IMR-90 (cell line): ENCODE results near the gene AADAC. TPM values are rescaled to one million over a fixed set of nuclear protein-coding genes. Genes with fewer than 3 reads are reported as not detected.

ENCODE experiments used
- ATAC-seq: fragments of 200-7000 bp; cut with Tn5 transposase; 2 replicates; pipeline ENCODE4 v1.9.1; 2020; ENCODE audit warnings: low read depth, mild to moderate bottlenecking, moderate library complexity
- BruUV-seq: library from RNA; stranded (reverse); fragments of 400-500 nt; replicated peaks from 2 replicates; lab custom pipeline; 2021; lab: Mats Ljungman, UMichigan
- CTCF ChIA-PET: fragments of 300-600 bp; formaldehyde crosslinking; extraction: SDS; loops from one replicate; lab custom pipeline; 2021; ENCODE audit warnings: antibody characterized with exemption; lab: Yijun Ruan, JAX
- POLR2A ChIA-PET: fragments of 300-600 bp; sonication (Branson Sonifier 250); formaldehyde crosslinking; loops from one replicate; lab custom pipeline; 2022; ENCODE audit warnings: antibody characterized with exemption; ENCODE audit not compliant: unreplicated experiment; lab: Charles Lee
- DNase-seq: peaks from one replicate; pipeline ENCODE4 v3.0.0; 2013
- H2AFZ ChIP-seq: replicated peaks from 2 replicates; pipeline ENCODE3; 2013; ENCODE audit warnings: low read length, mild to moderate bottlenecking; ENCODE audit not compliant: poor library complexity
- H2AK5ac ChIP-seq: 2 replicates; pipeline ENCODE4 v1.6.1; 2013; ENCODE audit warnings: low read depth, low read length, inconsistent platforms
- H2AK9ac ChIP-seq: replicated peaks from 2 replicates; pipeline ENCODE3; 2013; ENCODE audit warnings: mild to moderate bottlenecking, low read depth, low read length, moderate library complexity; ENCODE audit not compliant: poor library complexity
- H2BK120ac ChIP-seq: 2 replicates; pipeline ENCODE4 v1.6.1; 2013; ENCODE audit warnings: low read depth, low read length, inconsistent platforms
- H2BK15ac ChIP-seq: 3 replicates; pipeline ENCODE4 v1.6.1; 2013; ENCODE audit warnings: low read depth, low read length, inconsistent platforms
- H2BK20ac ChIP-seq: 2 replicates; pipeline ENCODE4 v1.6.1; 2013; ENCODE audit warnings: low read depth, mild to moderate bottlenecking, inconsistent platforms, low read length, moderate library complexity
- H2BK5ac ChIP-seq: 2 replicates; pipeline ENCODE4 v1.6.1; 2013; ENCODE audit warnings: mild to moderate bottlenecking, low read depth, low read length, inconsistent platforms; ENCODE audit not compliant: poor library complexity, severe bottlenecking
- H3K14ac ChIP-seq: replicated peaks from 2 replicates; pipeline ENCODE4 v1.6.1; 2013; ENCODE audit warnings: low read depth, low read length, inconsistent platforms
- H3K18ac ChIP-seq: 2 replicates; pipeline ENCODE4 v1.6.1; 2013; ENCODE audit warnings: low read depth, low read length, control low read depth
- H3K23ac ChIP-seq: 2 replicates; pipeline ENCODE4 v1.6.1; 2013; ENCODE audit warnings: low read depth, low read length, inconsistent platforms
- H3K27ac ChIP-seq: 2 replicates; pipeline ENCODE4 v1.5.1; 2013; ENCODE audit warnings: mild to moderate bottlenecking, control low read depth, low read length; ENCODE audit not compliant: insufficient read depth
- H3K27me3 ChIP-seq: 2 replicates; pipeline ENCODE4 v1.6.1; 2013; ENCODE audit warnings: low read length; ENCODE audit not compliant: control insufficient read depth, insufficient read depth
- H3K36me3 ChIP-seq: 2 replicates; pipeline ENCODE4 v1.6.1; 2013; ENCODE audit warnings: low read length, mixed read lengths; ENCODE audit not compliant: control insufficient read depth, insufficient read depth
- H3K4ac ChIP-seq: 2 replicates; pipeline ENCODE4 v1.6.1; 2013; ENCODE audit warnings: low read depth, low read length, inconsistent platforms
- H3K4me1 ChIP-seq: 2 replicates; pipeline ENCODE4 v1.6.1; 2013; ENCODE audit warnings: low read length, mixed read lengths; ENCODE audit not compliant: control insufficient read depth, insufficient read depth
- H3K4me2 ChIP-seq: 2 replicates; pipeline ENCODE4 v1.6.1; 2013; ENCODE audit warnings: low read depth, mild to moderate bottlenecking, control low read depth, low read length, moderate library complexity
- H3K4me3 ChIP-seq: 2 replicates; pipeline ENCODE4 v1.5.1; 2013; ENCODE audit warnings: low read depth, mild to moderate bottlenecking, control low read depth, low read length, moderate library complexity; ENCODE audit not compliant: insufficient read depth
- H3K56ac ChIP-seq: 2 replicates; pipeline ENCODE4 v1.6.1; 2013; ENCODE audit warnings: low read length, inconsistent platforms; ENCODE audit not compliant: insufficient read depth; ENCODE audit errors: extremely low read depth
- H3K79me1 ChIP-seq, 2 experiments: 2 replicates each; pipeline ENCODE4 v1.6.1; 2013; ENCODE audit warnings: low read length in 2 of 2, inconsistent platforms in 1 of 2, low read depth in 1 of 2
- H3K9ac ChIP-seq: 2 replicates; pipeline ENCODE4 v1.6.1; 2013; ENCODE audit warnings: low read depth, low read length, control low read depth
- H3K9me1 ChIP-seq: 2 replicates; pipeline ENCODE4 v1.6.1; 2013; ENCODE audit warnings: low read length, inconsistent platforms; ENCODE audit not compliant: insufficient read depth
- H3K9me3 ChIP-seq: 2 replicates; pipeline ENCODE4 v1.6.1; 2013; ENCODE audit warnings: low read length; ENCODE audit not compliant: control insufficient read depth, insufficient read depth
- H4K20me1 ChIP-seq: 2 replicates; pipeline ENCODE4 v1.6.1; 2013; ENCODE audit warnings: low read length, inconsistent platforms; ENCODE audit not compliant: insufficient read depth
- H4K5ac ChIP-seq: 2 replicates; pipeline ENCODE4 v1.6.1; 2013; ENCODE audit warnings: mild to moderate bottlenecking, low read depth, low read length, control low read depth
- H4K8ac ChIP-seq, 2 experiments: 2 replicates each; pipeline ENCODE4 v1.6.1; 2013; ENCODE audit warnings: low read depth in 2 of 2, low read length in 2 of 2, control low read depth in 1 of 2, inconsistent platforms in 1 of 2
- H4K91ac ChIP-seq: 2 replicates; pipeline ENCODE4 v1.6.1; 2013; ENCODE audit warnings: low read depth, low read length, inconsistent platforms; ENCODE audit not compliant: insufficient read depth
- MAFK ChIP-seq: IDR thresholded peaks from 2 replicates; pipeline ENCODE4 v1.6.1; 2012; ENCODE audit warnings: low read depth, low read length, improper control_type of control experiment
- MXI1 ChIP-seq: IDR thresholded peaks from 2 replicates; pipeline ENCODE4 v1.6.1; 2012; ENCODE audit warnings: low read depth, mild to moderate bottlenecking, low read length, moderate library complexity, borderline replicate concordance
- NFE2L2 ChIP-seq: fragments of 150-350 bp; IDR thresholded peaks from 2 replicates; pipeline ENCODE4 v1.6.1; 2016; ENCODE audit warnings: low read depth, mild to moderate bottlenecking, low read length
- WGBS, 2 experiments: methylation state at CpG; one replicate each; pipeline versions ENCODE4 v1.1.5 to v1.1.7; 2013; ENCODE audit warnings: missing lambda C conversion rate in 2 of 2; ENCODE audit not compliant: insufficient read length in 1 of 2; ENCODE audit errors: extremely low coverage in 2 of 2; 5-methylcytosine and 5-hydroxymethylcytosine counted together
- dilution Hi-C: fragments of 300-500 bp; cut with HindIII; formaldehyde crosslinking; loops from one replicate; pipeline ENCODE4 v1.14.3; 2018; ENCODE audit warnings: low sequenced_read_pairs; ENCODE audit not compliant: unreplicated experiment
- in situ Hi-C: fragments of 300-500 bp; cut with MboI; formaldehyde crosslinking; loops from 3 replicates; pipeline ENCODE4 v1.14.3; 2019; ENCODE audit warnings: low sequenced_read_pairs, inconsistent platforms, mixed read lengths
- intact Hi-C: fragments of 100-400 bp; cut with micrococcal nuclease; formaldehyde crosslinking; loops from 2 replicates; pipeline ENCODE4 v1.10.0; 2022
- polyA plus RNA-seq, 3 experiments: library from polyadenylated mRNA; depleted of rRNA; stranded (reverse); fragments of >200 nt; gene quantifications; 2 replicates each; pipeline ENCODE4 v1.2.3, GENCODE V29; 2012; ENCODE audit warnings: low replicate concordance in 1 of 3
- total RNA-seq: library from RNA; depleted of rRNA; stranded (reverse); fragments of >200 nt; gene quantifications from 2 replicates; pipeline ENCODE4 v1.2.3, GENCODE V29; 2012

AADAC gene
- total and polyA plus RNA-seq, 2 of the 4 experiments (the other 2 are of a cell fraction), result not detected

DNA sequence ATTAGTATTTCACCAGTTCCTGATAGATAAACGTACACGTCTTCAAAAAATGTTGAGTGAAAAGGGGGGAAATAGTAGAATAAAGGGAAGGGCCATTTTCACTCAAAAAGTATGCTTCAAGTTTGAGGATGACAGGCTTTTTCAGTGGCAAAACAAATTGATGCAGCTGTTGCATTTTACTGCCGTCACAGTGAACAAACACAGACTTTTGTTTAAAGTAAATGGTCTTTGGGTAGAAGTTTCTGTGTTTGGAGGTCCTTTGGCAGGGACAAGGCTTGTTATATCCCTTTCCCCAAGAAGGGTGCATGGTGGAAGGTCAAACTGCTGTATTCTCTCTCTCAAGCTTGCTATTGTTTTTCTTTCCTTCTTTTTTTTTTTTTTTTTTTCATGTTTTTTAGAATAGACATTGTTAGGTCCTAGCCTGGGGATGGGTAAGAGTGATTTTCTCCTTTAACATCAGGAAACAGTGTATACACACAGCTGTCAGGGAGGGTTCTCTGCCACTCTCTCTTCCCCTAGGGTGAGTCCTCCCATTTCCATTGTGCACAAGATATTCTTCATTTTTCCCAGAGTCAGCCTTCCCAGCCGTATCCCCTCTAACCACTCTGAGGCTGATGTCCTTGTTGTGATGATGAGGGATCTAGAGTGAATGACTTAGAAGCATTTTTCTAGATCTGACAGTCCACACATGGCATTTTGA, 52.9 kb downstream of the AADAC start:
- Histone ChIP-seq H2AK5ac (peak overlapping the region; percentile 38; the same call in 1 of the 2 replicates), H2BK20ac (peak overlapping the region; percentile 91), H3K36me3 (no peaks in the 10 kb centered on the region), H3K27me3 (no peaks in the 10 kb centered on the region), H4K8ac (peak overlapping the region; percentile 33 to 73; a peak in 3 of 4 replicates), H4K20me1 (no peaks in the 10 kb centered on the region), H3K27ac (peak overlapping the region; percentile 65; the same call in 1 of the 2 replicates), H2AFZ (peak overlapping the region; percentile 54), H3K4me1 (peaks cover 9% of the 10 kb centered on the region), H2BK5ac (peak overlapping the region; percentile 67), H3K4me2 (peak overlapping the region; percentile 62; the same call in 1 of the 2 replicates), H3K18ac (peak overlapping the region; percentile 92), H3K9me3 (no peaks in the 10 kb centered on the region), H3K79me1 (no peaks in the 10 kb centered on the region), H3K4me3 (no peak overlapping the region), H4K91ac (peak overlapping the region; percentile 41), H3K14ac (peak overlapping the region; percentile 82), H3K23ac (peak overlapping the region; percentile 71), H3K56ac (no peak overlapping the region), H3K9ac (peak overlapping the region; percentile 28; the same call in 1 of the 2 replicates), H3K9me1 (peaks cover 5% of the 10 kb centered on the region; the same call in 1 of the 2 replicates), H3K4ac (peak overlapping the region; percentile 85), H2AK9ac (no peak overlapping the region), H2BK120ac (peak overlapping the region; percentile 90), H2BK15ac (peak overlapping the region; percentile 59; the same call in 2 of the 3 replicates), H4K5ac (peak overlapping the region; percentile 50)
- ATAC-seq (0 out of 2 replicates have a peak, but pooled peaks have one; percentile 6), DNase-seq (no peak)
- TF ChIP-seq NFE2L2 (no peak), MAFK (no peak), MXI1 (no peak)
- dilution Hi-C loops (no loop called here), intact Hi-C loops (loop anchor here (5.0 kb wide), 1 partner anchor 35 kb away; no protein-coding TSS in a partner anchor), in situ Hi-C loops (no loop called here)
- ChIA-PET CTCF (no interaction called here), POLR2A (no interaction called here)
- no CpG with 5 or more reads among the region's 4 CpGs for WGBS, 2 experiments
- BruUV-seq, result no TSS peak
